AG04449 (cell line): Measurements from ENCODE around the gene ELL2.

Source experiments
- CTCF ChIA-PET: fragments of 350-600 bp; formaldehyde crosslinking; extraction: SDS; loops from one replicate; lab custom pipeline; 2021; ENCODE audit warnings: antibody characterized with exemption; lab: Yijun Ruan, JAX
- POLR2A ChIA-PET: fragments of 400-600, 350-600 bp; formaldehyde crosslinking; extraction: SDS; loops from one replicate; lab custom pipeline; 2020; ENCODE audit warnings: antibody characterized with exemption, inconsistent platforms; lab: Yijun Ruan, JAX
- DNase-seq: peaks from one replicate; pipeline ENCODE4 v3.0.0-alpha.2; 2010; ENCODE audit warnings: low read depth, low spot score
- H3K4me3 ChIP-seq: 2 replicates; pipeline ENCODE4 v1.5.1; 2011; ENCODE audit warnings: low read depth, mild to moderate bottlenecking, control low read depth, low read length
- TF ChIP-seq, protein P1 (sequence below): IDR thresholded peaks from one replicate; pipeline ENCODE4 v1.5.1; 2011; ENCODE audit warnings: mild to moderate bottlenecking, moderate library complexity, low read length, control low read depth, inconsistent platforms; ENCODE audit not compliant: insufficient read depth; ENCODE audit errors: missing control alignments

The ELL2 gene

DNA sequence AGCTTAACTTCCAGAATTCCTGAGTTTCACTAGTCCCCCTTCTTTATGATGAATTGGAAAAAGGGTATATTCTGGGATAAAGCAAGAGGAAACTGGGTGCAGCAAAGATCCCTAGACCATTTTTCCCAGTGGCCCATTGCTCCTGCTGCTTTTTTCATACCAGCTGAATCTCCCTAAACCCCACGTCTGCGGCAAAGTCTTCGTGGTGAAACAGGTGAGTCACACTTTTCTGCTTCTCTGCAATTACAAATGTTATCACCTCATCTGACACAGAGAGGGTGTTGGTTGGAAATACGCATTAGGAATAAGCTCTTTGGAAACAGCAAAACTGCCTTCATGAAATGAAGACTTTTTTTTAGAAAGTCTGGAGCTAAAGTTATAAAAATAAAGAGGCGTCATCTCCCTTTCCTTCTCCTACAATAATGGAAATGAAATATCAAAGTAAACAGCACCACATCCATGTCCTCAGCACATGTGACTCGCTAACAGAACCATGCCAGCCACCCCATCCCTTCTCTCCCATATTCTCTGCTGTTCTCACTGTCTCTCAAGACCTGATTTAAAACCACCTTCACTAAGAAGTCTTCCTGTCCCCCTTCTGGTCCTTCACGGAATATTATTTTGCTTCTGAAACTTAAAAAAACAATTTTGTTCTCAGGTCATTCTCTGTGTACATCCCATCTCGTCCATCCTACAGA lies 99.6 kb downstream of the ELL2 start:
- ChIA-PET POLR2A (no interaction called here), CTCF (interaction anchor here (1.0 to 1.8 kb wide), 6 partner anchors 10 to 475 kb away, joined by 3 to 12 read pairs (median 4); no protein-coding TSS in a partner anchor)
- no peak for DNase-seq
- no peak overlapping the region for H3K4me3 ChIP-seq
- TF ChIP-seq, protein P1, sequence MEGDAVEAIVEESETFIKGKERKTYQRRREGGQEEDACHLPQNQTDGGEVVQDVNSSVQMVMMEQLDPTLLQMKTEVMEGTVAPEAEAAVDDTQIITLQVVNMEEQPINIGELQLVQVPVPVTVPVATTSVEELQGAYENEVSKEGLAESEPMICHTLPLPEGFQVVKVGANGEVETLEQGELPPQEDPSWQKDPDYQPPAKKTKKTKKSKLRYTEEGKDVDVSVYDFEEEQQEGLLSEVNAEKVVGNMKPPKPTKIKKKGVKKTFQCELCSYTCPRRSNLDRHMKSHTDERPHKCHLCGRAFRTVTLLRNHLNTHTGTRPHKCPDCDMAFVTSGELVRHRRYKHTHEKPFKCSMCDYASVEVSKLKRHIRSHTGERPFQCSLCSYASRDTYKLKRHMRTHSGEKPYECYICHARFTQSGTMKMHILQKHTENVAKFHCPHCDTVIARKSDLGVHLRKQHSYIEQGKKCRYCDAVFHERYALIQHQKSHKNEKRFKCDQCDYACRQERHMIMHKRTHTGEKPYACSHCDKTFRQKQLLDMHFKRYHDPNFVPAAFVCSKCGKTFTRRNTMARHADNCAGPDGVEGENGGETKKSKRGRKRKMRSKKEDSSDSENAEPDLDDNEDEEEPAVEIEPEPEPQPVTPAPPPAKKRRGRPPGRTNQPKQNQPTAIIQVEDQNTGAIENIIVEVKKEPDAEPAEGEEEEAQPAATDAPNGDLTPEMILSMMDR = no peak

DNA sequence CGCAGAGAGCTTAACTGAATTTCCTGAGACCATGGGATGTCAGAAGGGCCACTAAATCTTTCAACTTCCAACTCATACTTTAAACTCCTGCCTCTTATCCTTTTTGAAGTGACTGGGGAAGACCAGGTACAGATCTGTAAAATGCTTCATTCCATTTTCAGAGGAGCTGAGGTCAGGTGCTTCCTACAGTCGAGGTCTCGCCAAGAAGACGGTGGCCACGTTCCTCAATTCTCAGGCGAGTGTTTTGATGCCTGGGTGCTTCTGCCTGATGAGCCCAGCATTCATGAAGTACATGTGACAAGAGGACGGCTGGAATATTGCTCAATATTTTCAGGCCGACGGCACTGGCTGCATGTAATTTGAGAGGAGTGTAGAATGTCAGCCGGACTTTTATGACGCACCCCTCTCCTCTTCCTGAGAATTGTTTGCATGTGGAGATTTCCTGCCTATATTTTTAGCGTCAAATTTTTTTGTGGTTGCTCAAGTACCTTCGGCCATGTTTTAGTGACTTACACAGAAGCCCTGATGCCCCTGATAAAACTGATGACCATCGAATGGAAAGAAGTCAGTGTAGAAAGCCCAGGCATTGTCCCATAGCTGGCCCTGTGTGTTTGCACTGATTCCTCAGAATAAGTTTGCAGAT lies 100.3 kb downstream of the ELL2 start:
- H3K4me3 ChIP-seq = no peak overlapping the region
- ChIA-PET POLR2A (no interaction called here), CTCF (interaction anchor here (0.9 to 1.8 kb wide), 7 partner anchors 10 to 475 kb away, joined by 3 to 12 read pairs (median 3); no protein-coding TSS in a partner anchor)
- TF ChIP-seq, protein P1 = no peak
- peak; percentile 99 for DNase-seq

DNA sequence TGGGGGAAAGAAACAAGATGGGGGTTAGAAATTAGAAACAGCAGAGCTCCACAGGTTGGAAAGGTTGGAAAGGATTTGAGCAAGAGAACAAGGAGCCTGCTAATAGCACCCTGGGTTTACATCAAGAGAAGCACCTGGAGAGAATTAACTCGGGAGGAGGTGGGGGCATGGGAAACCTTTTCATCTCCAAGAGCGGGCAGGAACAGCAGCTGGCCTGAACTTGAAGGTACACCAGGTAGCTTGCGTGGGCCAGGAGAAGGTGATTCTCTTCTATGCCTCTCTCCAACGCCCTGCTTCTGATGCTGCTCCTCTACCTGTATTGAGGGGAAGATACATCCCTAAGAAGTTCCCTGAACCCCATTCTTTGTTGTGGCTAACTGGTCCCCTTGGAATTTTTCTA lies 102.0 kb downstream of the ELL2 start:
- no peak for DNase-seq
- H3K4me3 ChIP-seq = no peak overlapping the region; the same call in 1 of the 2 replicates
- TF ChIP-seq, protein P1 = no peak
- ChIA-PET CTCF (interaction anchor here (0.7 to 4.2 kb wide), 12 partner anchors 10 to 740 kb away, joined by 3 to 41 read pairs (median 4); partner anchors contain the start of genes ELL2 and RHOBTB3), POLR2A (interaction anchor here (1.0 kb wide), 1 partner anchor 131 kb away, joined by 3 read pairs; no protein-coding TSS in a partner anchor)

DNA sequence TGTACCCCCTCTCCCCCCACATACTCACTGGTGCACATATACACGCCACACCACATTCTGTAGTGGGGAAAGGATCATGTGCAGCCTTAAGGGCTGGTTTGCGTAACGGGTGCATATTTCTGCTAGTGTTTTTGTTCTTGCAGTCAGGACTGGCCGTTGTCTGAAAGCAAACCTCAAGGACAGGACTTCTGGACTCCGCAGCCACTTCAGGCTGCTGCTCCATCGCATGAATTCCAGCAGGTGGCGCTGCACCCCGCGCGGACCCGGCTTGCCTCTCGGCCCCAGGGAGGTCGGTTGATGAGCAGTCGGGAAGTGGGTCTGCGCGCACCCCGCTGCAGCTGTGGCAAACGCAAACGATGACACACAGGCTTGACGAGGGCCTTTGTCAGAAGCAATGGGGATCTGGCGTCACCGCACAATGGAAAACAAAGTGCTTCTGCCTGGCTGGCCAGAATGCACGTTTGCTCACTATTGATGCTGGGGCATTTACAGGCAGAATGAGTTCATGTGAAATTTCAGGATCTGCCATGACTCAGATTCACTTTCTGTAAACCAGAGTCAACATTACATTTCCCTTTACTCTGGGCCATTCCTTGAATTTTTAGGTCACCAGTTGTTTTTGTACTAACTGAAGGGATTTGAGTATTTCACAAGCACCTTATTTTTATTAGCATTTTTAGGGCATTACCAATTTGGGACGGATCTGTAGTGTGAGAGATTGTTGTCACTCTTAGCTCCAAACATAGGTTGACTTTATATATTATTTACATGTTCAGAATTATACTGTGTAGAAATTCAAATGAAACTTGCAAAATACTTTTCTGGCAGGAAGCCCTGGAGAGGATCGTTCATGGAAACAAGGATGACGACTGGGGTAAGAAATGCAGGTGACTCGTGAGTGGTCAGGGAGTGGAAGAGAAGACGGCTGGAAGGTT lies 102.7 kb downstream of the ELL2 start:
- CTCF ChIA-PET = interaction anchor here (0.9 to 4.3 kb wide), 16 partner anchors 10 to 742 kb away, joined by 3 to 41 read pairs (median 4); partner anchors contain the start of genes ELL2 and RHOBTB3
- H3K4me3 ChIP-seq = peak overlapping the region; percentile 57
- DNase-seq = peak; percentile 97
- TF ChIP-seq, protein P1 = peak; percentile 99
- POLR2A ChIA-PET = interaction anchor here (0.6 to 1.0 kb wide), 4 partner anchors 132 to 791 kb away, joined by 3 to 4 read pairs (median 3); no protein-coding TSS in a partner anchor

DNA sequence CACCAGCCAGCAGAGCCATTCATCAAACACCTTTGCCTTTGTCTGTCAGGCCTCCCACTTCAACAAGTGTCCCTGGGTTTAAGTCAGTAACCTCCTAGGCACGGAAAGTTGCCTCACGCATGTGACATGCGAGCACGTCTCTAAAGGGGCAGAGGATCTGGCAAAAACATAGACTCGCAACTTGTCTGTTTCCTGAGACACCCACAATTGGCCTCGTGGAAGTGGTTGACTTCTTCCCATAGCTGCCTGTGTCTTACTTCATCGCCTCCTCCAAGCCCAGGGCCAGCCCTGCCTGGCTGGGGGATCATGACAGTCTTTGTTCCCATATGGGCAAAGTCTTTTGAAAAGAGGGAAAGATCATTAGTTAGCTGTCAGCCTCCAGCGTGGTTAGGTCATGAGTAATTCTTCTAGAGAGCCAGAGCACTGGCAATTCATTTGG lies 103.6 kb downstream of the ELL2 start:
- DNase-seq = peak; percentile 79
- POLR2A ChIA-PET = interaction anchor here (0.7 kb wide), 1 partner anchor 221 kb away, joined by 3 read pairs; no protein-coding TSS in a partner anchor
- TF ChIP-seq, protein P1 = no peak

More for the DNA sequence above, 103.6 kb downstream of the ELL2 start:
- H3K4me3 ChIP-seq = 0 out of 2 replicates have a peak overlapping the region, but pooled peaks have one; percentile 0
- CTCF ChIA-PET = interaction anchor here (0.7 to 4.3 kb wide), 11 partner anchors 11 to 743 kb away, joined by 3 to 41 read pairs (median 3); no protein-coding TSS in a partner anchor
